Sigmoid colon (tissue), 7 donors: ENCODE data around the gene FHDC1. TPM values are rescaled to one million over a fixed set of nuclear protein-coding genes. Genes with fewer than 3 reads are reported as not detected.

Source experiments
- DNase-seq: peaks from one replicate; pipeline ENCODE4 v3.0.0-alpha.2; 2019
- H3K27ac ChIP-seq, 4 donors: fragments of 200-600 bp; sonication (generic); one replicate each; pipeline ENCODE4 v1.5.1; 2016 to 2019; ENCODE audit warnings: mild to moderate bottlenecking in 1 of 4
- H3K27me3 ChIP-seq, 3 donors: fragments of 200-600 bp; sonication (generic); one replicate each; pipeline ENCODE4 v1.5.1; 2019; ENCODE audit warnings: mild to moderate bottlenecking in 1 of 3
- H3K36me3 ChIP-seq, 4 donors: fragments of 200-600 bp; sonication (generic); one replicate each; pipeline ENCODE4 v1.5.1; 2016 to 2019
- H3K4me1 ChIP-seq, 4 donors: fragments of 200-600 bp; sonication (generic); one replicate each; pipeline ENCODE4 v1.5.1; 2017 to 2019
- H3K4me3 ChIP-seq, 4 donors: fragments of 200-600 bp; sonication (generic); one replicate each; pipeline ENCODE4 v1.5.1; 2017 to 2019; ENCODE audit warnings: mild to moderate bottlenecking in 2 of 4, moderate library complexity in 1 of 4
- H3K9me3 ChIP-seq, 4 donors: fragments of 200-600 bp in 3 of 4; sonication (generic) in 3 of 4; one replicate each; pipeline versions ENCODE4 v1.5.1 to v1.6.1; 2013 to 2019
- CTCF ChIP-seq, 4 experiments: fragments of 450-650 bp in 3 of 4; fragments of 200-600 bp in 1 of 4; IDR thresholded peaks; one replicate each; pipeline ENCODE4 v1.5.1; 2016 to 2019; ENCODE audit warnings: antibody characterized with exemption in 4 of 4, mild to moderate bottlenecking in 3 of 4, moderate library complexity in 2 of 4
- EP300 ChIP-seq, 4 donors: sonication (generic); formaldehyde crosslinking; IDR thresholded peaks; one replicate each; pipeline ENCODE4 v1.6.1; 2017; ENCODE audit warnings: antibody characterized with exemption in 4 of 4
- POLR2A ChIP-seq, 2 donors: fragments of 450-650 bp; IDR thresholded peaks; one replicate each; pipeline ENCODE4 v1.6.1; 2016; ENCODE audit warnings: antibody characterized with exemption in 2 of 2, mild to moderate bottlenecking in 2 of 2, moderate library complexity in 2 of 2
- POLR2AphosphoS5 ChIP-seq, 4 donors: sonication (generic); formaldehyde crosslinking; IDR thresholded peaks; one replicate each; pipeline ENCODE4 v1.6.1; 2017; ENCODE audit warnings: antibody characterized with exemption in 4 of 4
- WGBS, 2 donors: extraction: QIAGEN DNeasy Blood & Tissue Kit; methylation state at CpG; one replicate each; pipeline ENCODE4 v1.1.7; 2013; 5-methylcytosine and 5-hydroxymethylcytosine counted together
- intact Hi-C: fragments of 100-400 bp; cut with DNase I; formaldehyde crosslinking; loops from one replicate; pipeline ENCODE4 v1.15.1; 2023
- polyA plus RNA-seq, 3 donors: library from polyadenylated mRNA; stranded (reverse); fragments of 200-250 nt; gene quantifications; one replicate each; pipeline ENCODE4 v1.2.3, GENCODE V29; 2013
- total RNA-seq, 4 donors: library from RNA; depleted of rRNA; stranded (reverse); fragments of >200 nt; gene quantifications; one replicate each; pipeline ENCODE4 v1.1.0, GENCODE V29; 2016
- donor health status: healthy with polysubstance abuse.
- donor health status: Bipolar disorder and iron deficiency.
- donor health status: healthy.

The FHDC1 gene
- total and polyA plus RNA-seq, 7 donors = 0.66 to 7.2 (median 2.2) TPM

- intact Hi-C loops = no loop called here
- no peak for TF ChIP-seq EP300 (IDR thresholded peaks at IDR 0.05)
- TF ChIP-seq POLR2A (IDR thresholded peaks at IDR 0.05) = no peak
- TF ChIP-seq CTCF (IDR thresholded peaks at IDR 0.05) = no peak
- no peak for TF ChIP-seq POLR2AphosphoS5 (IDR thresholded peaks at IDR 0.05)
- Histone ChIP-seq H3K9me3 (no peaks in the 10 kb centered on the region), H3K4me3 (no peak overlapping the region), H3K36me3 (no peaks in the 10 kb centered on the region), H3K27me3 (no peaks in the 10 kb centered on the region), H3K4me1 (no peaks in the 10 kb centered on the region), H3K27ac (no peak overlapping the region)
- WGBS, 2 donors = 92 to 94% methylated on average over 28 of the region's 28 CpGs
- DNase-seq = no peak
Measured at GRCh38 chr4:152976212-152976761, 40.2 kb downstream of the FHDC1 start.

GRCh38 chr4:152979731-152980330, 43.7 kb downstream of the FHDC1 start:
- Histone ChIP-seq H3K27me3 (no peaks in the 10 kb centered on the region), H3K4me1 (no peaks in the 10 kb centered on the region), H3K4me3 (no peak overlapping the region), H3K27ac (no peak overlapping the region), H3K36me3 (no peaks in the 10 kb centered on the region), H3K9me3 (no peaks in the 10 kb centered on the region)
- TF ChIP-seq CTCF (IDR thresholded peaks at IDR 0.05) = no peak
- TF ChIP-seq EP300 (IDR thresholded peaks at IDR 0.05) = no peak
- no peak for TF ChIP-seq POLR2A (IDR thresholded peaks at IDR 0.05)
- no peak for TF ChIP-seq POLR2AphosphoS5 (IDR thresholded peaks at IDR 0.05)
- 81 to 86% methylated on average over 10 of the region's 10 CpGs for WGBS, 2 donors
- DNase-seq = no peak
- intact Hi-C loops = no loop called here

- TF ChIP-seq EP300 (IDR thresholded peaks at IDR 0.05) = no peak
- TF ChIP-seq CTCF (IDR thresholded peaks at IDR 0.05) = no peak
- TF ChIP-seq POLR2A (IDR thresholded peaks at IDR 0.05) = no peak
- no peak for TF ChIP-seq POLR2AphosphoS5 (IDR thresholded peaks at IDR 0.05)
- 62 to 71% methylated on average over 5 of the region's 5 CpGs for WGBS, 2 donors
- DNase-seq = no peak
Measured at GRCh38 chr4:152981278-152981677, 45.2 kb downstream of the FHDC1 start.

GRCh38 chr4:152981842-152982241, 45.7 kb downstream of the FHDC1 start:
- WGBS, 2 donors = 69 to 83% methylated on average over 4 of the region's 4 CpGs
- no peaks in the 10 kb centered on the region for H3K36me3 ChIP-seq

More at GRCh38 chr4:152981278-152981677, 45.2 kb downstream of the FHDC1 start:
- Histone ChIP-seq H3K27ac (no peak overlapping the region), H3K4me3 (no peak overlapping the region), H3K36me3 (no peaks in the 10 kb centered on the region), H3K9me3 (no peaks in the 10 kb centered on the region), H3K27me3 (no peaks in the 10 kb centered on the region), H3K4me1 (no peaks in the 10 kb centered on the region)
- intact Hi-C loops = no loop called here

More at GRCh38 chr4:152981842-152982241, 45.7 kb downstream of the FHDC1 start:
- TF ChIP-seq POLR2A (IDR thresholded peaks at IDR 0.05) = no peak
- no peak for TF ChIP-seq EP300 (IDR thresholded peaks at IDR 0.05)
- no peak for TF ChIP-seq POLR2AphosphoS5 (IDR thresholded peaks at IDR 0.05)
- TF ChIP-seq CTCF (IDR thresholded peaks at IDR 0.05) = no peak
- no peaks in the 10 kb centered on the region for H3K4me1 ChIP-seq
- DNase-seq = no peak
- no peaks in the 10 kb centered on the region for H3K9me3 ChIP-seq
- H3K27ac ChIP-seq = no peak overlapping the region
- H3K4me3 ChIP-seq = no peak overlapping the region
- intact Hi-C loops = no loop called here
- H3K27me3 ChIP-seq = no peaks in the 10 kb centered on the region
